Right lobe of liver (tissue), 4 donors: ENCODE measurements around the gene CTDP1.

Source experiments
- POLR2A ChIP-seq: fragments of 450-650 bp; IDR thresholded peaks from one replicate; pipeline ENCODE4 v1.6.1; 2017; ENCODE audit warnings: antibody characterized with exemption, mild to moderate bottlenecking
- TF ChIP-seq, protein P1 (sequence below), 4 donors: fragments of 200-600 bp in 3 of 4; fragments of 450-650 bp in 1 of 4; IDR thresholded peaks; one replicate each; pipeline versions ENCODE4 v1.5.1 to v1.8.0; 2016 to 2022; ENCODE audit warnings: antibody characterized with exemption in 4 of 4, mild to moderate bottlenecking in 2 of 4
- donor health status: DM: no; HTN: no; CAD: no.
- donor health status: DM: no; HTN: no; CAD: no.
- donor health status: DM: no; HTN: yes; CAD: no.

DNA sequence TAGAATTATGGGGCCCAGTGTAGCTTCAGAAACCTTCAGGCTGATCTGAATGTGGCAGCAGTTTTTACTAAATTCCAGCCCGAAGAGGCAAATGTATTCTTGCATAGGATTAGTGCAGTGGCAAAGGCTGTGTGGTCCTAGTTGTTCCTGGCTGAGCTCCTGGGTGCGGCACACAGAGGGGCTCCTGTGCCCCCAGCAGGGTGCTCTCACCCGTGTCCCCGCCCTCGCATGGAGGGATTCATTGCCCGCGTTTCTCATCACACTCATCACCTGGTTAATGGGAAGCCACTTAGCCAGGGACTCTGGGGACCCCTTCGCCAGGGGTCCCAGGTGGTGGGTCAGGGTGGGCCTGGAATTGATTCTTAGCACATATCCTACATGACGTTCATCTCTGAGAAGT, 122.0 kb downstream of the CTDP1 start:
- TF ChIP-seq, protein P1, sequence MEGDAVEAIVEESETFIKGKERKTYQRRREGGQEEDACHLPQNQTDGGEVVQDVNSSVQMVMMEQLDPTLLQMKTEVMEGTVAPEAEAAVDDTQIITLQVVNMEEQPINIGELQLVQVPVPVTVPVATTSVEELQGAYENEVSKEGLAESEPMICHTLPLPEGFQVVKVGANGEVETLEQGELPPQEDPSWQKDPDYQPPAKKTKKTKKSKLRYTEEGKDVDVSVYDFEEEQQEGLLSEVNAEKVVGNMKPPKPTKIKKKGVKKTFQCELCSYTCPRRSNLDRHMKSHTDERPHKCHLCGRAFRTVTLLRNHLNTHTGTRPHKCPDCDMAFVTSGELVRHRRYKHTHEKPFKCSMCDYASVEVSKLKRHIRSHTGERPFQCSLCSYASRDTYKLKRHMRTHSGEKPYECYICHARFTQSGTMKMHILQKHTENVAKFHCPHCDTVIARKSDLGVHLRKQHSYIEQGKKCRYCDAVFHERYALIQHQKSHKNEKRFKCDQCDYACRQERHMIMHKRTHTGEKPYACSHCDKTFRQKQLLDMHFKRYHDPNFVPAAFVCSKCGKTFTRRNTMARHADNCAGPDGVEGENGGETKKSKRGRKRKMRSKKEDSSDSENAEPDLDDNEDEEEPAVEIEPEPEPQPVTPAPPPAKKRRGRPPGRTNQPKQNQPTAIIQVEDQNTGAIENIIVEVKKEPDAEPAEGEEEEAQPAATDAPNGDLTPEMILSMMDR (IDR thresholded peaks at IDR 0.05), result no peak
- no peak for TF ChIP-seq POLR2A
